HepG2 (cell line): ENCODE data around the gene CACNA1G. TPM values are rescaled to one million over a fixed set of nuclear protein-coding genes. Genes with fewer than 3 reads are reported as not detected.

Source experiments
- CCDC6 ChIP-seq: sonication (generic); formaldehyde crosslinking; IDR thresholded peaks from 2 replicates; pipeline ENCODE4 v1.8.1; 2022; ENCODE audit warnings: mild to moderate bottlenecking, missing genetic modification reagents, moderate library complexity
- MAF1 ChIP-seq: sonication (generic); formaldehyde crosslinking; IDR thresholded peaks from 2 replicates; pipeline ENCODE4 v1.5.0; 2020; ENCODE audit warnings: missing genetic modification reagents, borderline replicate concordance
- MTF2 ChIP-seq: sonication (generic); formaldehyde crosslinking; IDR thresholded peaks from 2 replicates; pipeline ENCODE4 v1.5.0; 2020; ENCODE audit warnings: missing genetic modification reagents, borderline replicate concordance
- MYPOP ChIP-seq: sonication (generic); formaldehyde crosslinking; IDR thresholded peaks from 2 replicates; pipeline ENCODE4 v1.8.1; 2023; ENCODE audit warnings: mild to moderate bottlenecking, moderate library complexity, missing genetic modification reagents
- NR2C2 ChIP-seq: sonication (generic); formaldehyde crosslinking; IDR thresholded peaks from 2 replicates; pipeline ENCODE4 v1.4.0; 2020; ENCODE audit warnings: missing genetic modification reagents, mild to moderate bottlenecking, moderate library complexity, borderline replicate concordance
- ONECUT2 ChIP-seq: sonication (generic); formaldehyde crosslinking; IDR thresholded peaks from 2 replicates; pipeline ENCODE4 v1.4.0; 2020; ENCODE audit warnings: missing genetic modification reagents
- PLRG1 ChIP-seq: fragments of 450-650 bp; conservative IDR thresholded peaks from 2 replicates; pipeline ENCODE4 v1.6.1; 2016
- RXRB ChIP-seq: IDR thresholded peaks from 2 replicates; pipeline ENCODE4 v1.6.1; 2016; ENCODE audit warnings: borderline replicate concordance, missing genetic modification reagents, missing compliant biosample characterization
- SAP130 ChIP-seq: IDR thresholded peaks from 2 replicates; pipeline ENCODE4 v1.6.1; 2016; ENCODE audit warnings: low read depth
- SIN3B ChIP-seq: fragments of 150-350 bp; IDR thresholded peaks from 2 replicates; pipeline ENCODE4 v1.6.1; 2014; ENCODE audit warnings: low read length
- TAF15 ChIP-seq: fragments of 200-400 bp; formaldehyde crosslinking; IDR thresholded peaks from one replicate; pipeline ENCODE4 v1.6.1; 2018; ENCODE audit warnings: mild to moderate bottlenecking, low read depth, low read length; ENCODE audit not compliant: poor library complexity, severe bottlenecking
- ZBTB10 ChIP-seq: sonication (generic); formaldehyde crosslinking; IDR thresholded peaks from 2 replicates; pipeline ENCODE4 v1.4.0; 2020; ENCODE audit warnings: missing genetic modification reagents, borderline replicate concordance
- ZBTB7A ChIP-seq: sonication (generic); formaldehyde crosslinking; IDR thresholded peaks from 2 replicates; pipeline ENCODE4 v1.8.0; 2022; ENCODE audit warnings: mild to moderate bottlenecking, missing genetic modification reagents
- ZHX2 ChIP-seq, 2 experiments: sonication (generic) in 1 of 2; formaldehyde crosslinking in 1 of 2; IDR thresholded peaks; 2 replicates each; pipeline versions ENCODE4 v1.6.1 to v1.9.0; 2014 to 2022; ENCODE audit warnings: antibody characterized with exemption in 1 of 2, borderline replicate concordance in 1 of 2, inconsistent platforms in 1 of 2, low read depth in 1 of 2, missing genetic modification reagents in 1 of 2
- ZNF468 ChIP-seq: sonication (generic); formaldehyde crosslinking; IDR thresholded peaks from 2 replicates; pipeline ENCODE4 v1.8.0; 2022; ENCODE audit warnings: mild to moderate bottlenecking, moderate library complexity, missing genetic modification reagents
- ZNF557 ChIP-seq: sonication (generic); formaldehyde crosslinking; IDR thresholded peaks from 2 replicates; pipeline ENCODE4 v1.4.0; 2020; ENCODE audit warnings: missing genetic modification reagents
- ZNF777 ChIP-seq: sonication (generic); formaldehyde crosslinking; IDR thresholded peaks from 2 replicates; pipeline ENCODE4 v1.4.0; 2020; ENCODE audit warnings: missing genetic modification reagents
- polyA plus RNA-seq, 8 experiments: library from polyadenylated mRNA; depleted of rRNA in 3 of 8; stranded (reverse) in 7 of 8; unstranded in 1 of 8; fragments of >200 nt; fragmentation: Illumina TruSeq in 4 of 8; extraction: Trizol in 4 of 8; gene quantifications; 2 replicates each; pipeline versions ENCODE4 v1.2.1 to v1.2.3, GENCODE V29; 2011 to 2016; ENCODE audit warnings: low read depth in 4 of 8, missing spikeins in 1 of 8, mixed read lengths in 1 of 8; ENCODE audit not compliant: insufficient read depth in 1 of 8
- total RNA-seq, 5 experiments: library from RNA; depleted of rRNA; stranded (reverse); fragments of >200 nt; fragmentation: Illumina TruSeq; extraction: Trizol; gene quantifications; 2 replicates each; pipeline ENCODE4 v1.2.3, GENCODE V29; 2016; ENCODE audit warnings: low read depth in 1 of 5
- TF ChIP-seq, protein P1 (sequence below): sonication (generic); formaldehyde crosslinking; IDR thresholded peaks from 2 replicates; pipeline ENCODE4 v1.8.0; 2022; ENCODE audit warnings: missing genetic modification reagents, mild to moderate bottlenecking, inconsistent platforms, borderline replicate concordance

CACNA1G gene
- total and polyA plus RNA-seq, 2 of the 13 experiments (the other 11 are each of a cell fraction or from before 2014, with no cell fraction given), result 0.02 TPM; not detected in 1

DNA sequence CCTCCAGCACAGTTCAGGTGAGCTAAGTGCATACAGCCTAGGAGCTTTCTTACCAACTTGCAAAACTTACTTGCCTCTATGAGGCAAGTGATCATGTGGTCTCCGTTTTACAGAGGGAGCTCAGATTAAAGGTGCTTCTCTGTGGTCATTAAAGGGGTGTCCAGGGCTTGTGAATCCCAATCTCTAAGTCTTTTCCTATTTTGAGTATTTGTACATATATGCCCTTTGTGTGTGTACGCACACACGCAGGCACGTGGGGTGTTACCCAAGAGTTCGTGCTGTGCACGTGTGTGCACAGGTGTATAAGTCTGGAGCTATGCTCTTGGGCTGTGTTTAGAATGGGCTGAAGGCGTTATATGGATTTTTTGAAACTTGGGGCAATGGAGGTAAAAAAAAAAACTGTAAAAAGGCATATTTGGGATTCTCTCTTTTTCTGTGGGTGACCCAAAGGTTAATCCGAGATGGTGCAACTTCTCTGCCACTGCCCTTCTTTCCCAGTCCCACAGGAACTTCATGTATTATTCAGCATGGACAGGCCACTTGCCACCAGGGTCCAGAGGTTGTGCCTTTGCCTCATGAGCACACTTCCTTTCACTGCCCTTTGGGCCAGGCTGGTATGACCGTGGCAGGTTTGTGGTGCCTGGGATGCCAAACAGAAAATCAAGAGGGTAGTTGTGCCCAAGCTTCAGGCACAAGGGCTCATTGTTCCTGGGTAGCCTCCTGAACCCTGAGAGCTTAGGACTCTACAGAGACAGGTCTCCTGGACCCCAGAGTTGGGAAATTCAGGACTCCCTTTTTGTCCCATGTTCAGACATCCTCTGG, 75.7 kb downstream of the CACNA1G start (continued):
- TF ChIP-seq ZHX2 (IDR thresholded peaks at IDR 0.05; ENCODE audit: low read depth) (no peak), ZHX2 (CRISPR knock-in tag; IDR thresholded peaks at IDR 0.05; ENCODE audit: borderline replicate concordance) (no peak), MYPOP (peak; percentile 2; the same call in 1 of the 2 replicates), CCDC6 (CRISPR knock-in tag) (peak; percentile 50; the same call in 1 of the 2 replicates), ZBTB7A (no peak), ZNF777 (no peak), MAF1 (CRISPR knock-in tag) (no peak), ZNF557 (CRISPR knock-in tag) (no peak), ZBTB10 (CRISPR knock-in tag) (0 out of 2 replicates have a peak, but pooled peaks have one; percentile 53), SAP130 (CRISPR knock-in tag) (peak; percentile 78), ZNF468 (CRISPR knock-in tag) (no peak), TAF15 (no peak), SIN3B (no peak), PLRG1 (no peak), ONECUT2 (CRISPR knock-in tag) (no peak), RXRB (CRISPR knock-in tag) (no peak; the same call in 1 of the 2 replicates), NR2C2 (peak; percentile 39; the same call in 1 of the 2 replicates), MTF2 (CRISPR knock-in tag) (0 out of 2 replicates have a peak, but pooled peaks have one; percentile 51)
- TF ChIP-seq, protein P1, sequence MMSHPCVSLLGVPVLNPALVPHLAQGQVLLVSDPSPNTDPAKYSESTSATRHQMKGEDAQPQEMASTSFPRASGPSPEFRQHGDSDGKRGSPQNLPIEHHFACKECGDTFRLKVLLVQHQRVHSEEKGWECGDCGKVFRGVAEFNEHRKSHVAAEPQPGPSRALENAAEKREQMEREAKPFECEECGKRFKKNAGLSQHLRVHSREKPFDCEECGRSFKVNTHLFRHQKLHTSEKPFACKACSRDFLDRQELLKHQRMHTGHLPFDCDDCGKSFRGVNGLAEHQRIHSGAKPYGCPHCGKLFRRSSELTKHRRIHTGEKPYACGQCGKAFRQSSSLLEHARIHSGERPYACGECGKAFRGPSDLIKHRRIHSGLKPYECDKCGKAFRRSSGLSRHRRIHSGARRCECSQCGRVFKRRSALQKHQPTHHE (CRISPR knock-in tag), result no peak
